Stimulated activated naive B cell treated with anti-CD40 and anti-IgM and Interleukin-4, amounts not matched to agents 10 μg/mL and 1 μg/mL and 100 μg/mL, for 72 hours (primary cell): ENCODE results near the gene HEY2.

Source experiments
- ATAC-seq, 2 donors: fragments of 150-1000 bp; cut with Tn5 transposase; replicated peaks; 2 replicates each; pipeline ENCODE4 v1.10.0; 2021; ENCODE audit warnings: moderate library complexity in 1 of 2
- DNase-seq: peaks from one replicate; pipeline ENCODE4 v3.0.0; 2021
- H3K27ac Mint-ChIP-seq: one replicate; pipeline ENCODE4 v1.8.0; 2022; ENCODE audit warnings: mild to moderate bottlenecking, mixed read lengths
- H3K27me3 Mint-ChIP-seq, 2 donors: one replicate each; pipeline ENCODE4 v1.8.0; 2022; ENCODE audit warnings: mixed read lengths in 2 of 2
- H3K36me3 Mint-ChIP-seq, 2 donors: one replicate each; pipeline ENCODE4 v1.8.0; 2022; ENCODE audit warnings: mixed read lengths in 2 of 2, mild to moderate bottlenecking in 1 of 2
- H3K4me1 Mint-ChIP-seq, 2 donors: one replicate each; pipeline ENCODE4 v1.8.0; 2022; ENCODE audit warnings: mixed read lengths in 2 of 2, mild to moderate bottlenecking in 1 of 2
- H3K4me3 Mint-ChIP-seq, 2 donors: one replicate each; pipeline ENCODE4 v1.8.0; 2022; ENCODE audit warnings: mild to moderate bottlenecking in 2 of 2, mixed read lengths in 2 of 2, moderate library complexity in 1 of 2
- H3K9me3 Mint-ChIP-seq, 2 donors: one replicate each; pipeline ENCODE4 v1.8.0; 2022; ENCODE audit warnings: mixed read lengths in 2 of 2, mild to moderate bottlenecking in 1 of 2

The HEY2 gene

GRCh38 chr6:125791151-125791819 lies 41.9 kb downstream of the HEY2 start:
- Mint-ChIP-seq H3K27me3 (peaks cover 0 to 5% of the 10 kb centered on the region in 2 donors), H3K9me3 (no peaks in the 10 kb centered on the region), H3K36me3 (peaks cover 0 to 3% of the 10 kb centered on the region in 2 donors), H3K4me3 (peak overlapping the region; percentile 90 to 91), H3K4me1 (peaks cover 32 to 51% of the 10 kb centered on the region in 2 donors), H3K27ac (peak overlapping the region; percentile 59)
- peak; percentile 51 to 52 for ATAC-seq
- DNase-seq = no peak

GRCh38 chr6:125791820-125792165 lies 42.4 kb downstream of the HEY2 start:
- Mint-ChIP-seq H3K9me3 (no peaks in the 10 kb centered on the region), H3K4me1 (peaks cover 32 to 51% of the 10 kb centered on the region in 2 donors), H3K27ac (no peak overlapping the region), H3K36me3 (peaks cover 0 to 3% of the 10 kb centered on the region in 2 donors), H3K27me3 (peaks cover 0 to 5% of the 10 kb centered on the region in 2 donors), H3K4me3 (peak overlapping the region; percentile 90 to 91)
- DNase-seq (no peak), ATAC-seq (no peak)

GRCh38 chr6:125792172-125792571 lies 42.7 kb downstream of the HEY2 start:
- DNase-seq = no peak
- no peak overlapping the region for H3K27ac Mint-ChIP-seq
- H3K9me3 Mint-ChIP-seq = no peaks in the 10 kb centered on the region
- H3K27me3 Mint-ChIP-seq = peaks cover 0 to 5% of the 10 kb centered on the region in 2 donors
- no peak overlapping the region for H3K4me3 Mint-ChIP-seq
- peaks cover 34 to 54% of the 10 kb centered on the region in 2 donors for H3K4me1 Mint-ChIP-seq
- H3K36me3 Mint-ChIP-seq = peaks cover 0 to 3% of the 10 kb centered on the region in 2 donors
- ATAC-seq = no peak

- Mint-ChIP-seq H3K4me3 (no peak overlapping the region), H3K27me3 (peaks cover 0 to 5% of the 10 kb centered on the region in 2 donors), H3K4me1 (peaks cover 38 to 59% of the 10 kb centered on the region in 2 donors), H3K36me3 (peaks cover 0 to 3% of the 10 kb centered on the region in 2 donors), H3K27ac (no peak overlapping the region), H3K9me3 (no peaks in the 10 kb centered on the region)
- DNase-seq (no peak), ATAC-seq (no peak)
Measured at GRCh38 chr6:125792680-125793079, 43.2 kb downstream of the HEY2 start.

- DNase-seq (no peak), ATAC-seq (no peak)
- Mint-ChIP-seq H3K36me3 (peaks cover 0 to 3% of the 10 kb centered on the region in 2 donors), H3K4me3 (no peak overlapping the region), H3K27ac (no peak overlapping the region), H3K4me1 (peaks cover 40 to 65% of the 10 kb centered on the region in 2 donors), H3K27me3 (peaks cover 0 to 5% of the 10 kb centered on the region in 2 donors), H3K9me3 (no peaks in the 10 kb centered on the region)
Measured at GRCh38 chr6:125793280-125793679, 43.8 kb downstream of the HEY2 start.

GRCh38 chr6:125793863-125794262 lies 44.4 kb downstream of the HEY2 start:
- Mint-ChIP-seq H3K4me3 (no peak overlapping the region), H3K27me3 (peaks cover 0 to 5% of the 10 kb centered on the region in 2 donors), H3K4me1 (peaks cover 42 to 66% of the 10 kb centered on the region in 2 donors), H3K27ac (peak overlapping the region; percentile 14), H3K36me3 (peaks cover 0 to 3% of the 10 kb centered on the region in 2 donors), H3K9me3 (no peaks in the 10 kb centered on the region)
- DNase-seq = no peak
- ATAC-seq = peak in 1 of 2 donors; percentile 5

- Mint-ChIP-seq H3K36me3 (peaks cover 0 to 3% of the 10 kb centered on the region in 2 donors), H3K27ac (no peak overlapping the region)
Measured at GRCh38 chr6:125794342-125795137, 45.1 kb downstream of the HEY2 start.

GRCh38 chr6:125795301-125795700 lies 45.9 kb downstream of the HEY2 start:
- no peak overlapping the region for H3K27ac Mint-ChIP-seq
- H3K36me3 Mint-ChIP-seq = peaks cover 0 to 3% of the 10 kb centered on the region in 2 donors
- peaks cover 0 to 5% of the 10 kb centered on the region in 2 donors for H3K27me3 Mint-ChIP-seq
- no peak for DNase-seq
- H3K4me3 Mint-ChIP-seq = no peak overlapping the region
- H3K4me1 Mint-ChIP-seq = peaks cover 35 to 66% of the 10 kb centered on the region in 2 donors
- no peak for ATAC-seq
- H3K9me3 Mint-ChIP-seq = no peaks in the 10 kb centered on the region

More at GRCh38 chr6:125794342-125795137, 45.1 kb downstream of the HEY2 start:
- H3K4me3 Mint-ChIP-seq = no peak overlapping the region
- peaks cover 41 to 68% of the 10 kb centered on the region in 2 donors for H3K4me1 Mint-ChIP-seq
- H3K27me3 Mint-ChIP-seq = peaks cover 0 to 5% of the 10 kb centered on the region in 2 donors
- ATAC-seq = no peak
- no peaks in the 10 kb centered on the region for H3K9me3 Mint-ChIP-seq
- DNase-seq = no peak

- Mint-ChIP-seq H3K36me3 (peaks cover 0 to 3% of the 10 kb centered on the region in 2 donors), H3K4me1 (peaks cover 35 to 52% of the 10 kb centered on the region in 2 donors), H3K27me3 (peaks cover 0 to 5% of the 10 kb centered on the region in 2 donors), H3K27ac (no peak overlapping the region), H3K9me3 (no peaks in the 10 kb centered on the region), H3K4me3 (peak overlapping the region; percentile 32 to 39)
- DNase-seq (no peak), ATAC-seq (no peak)
Measured at GRCh38 chr6:125797120-125797885, 47.9 kb downstream of the HEY2 start.

- H3K4me1 Mint-ChIP-seq = peaks cover 37 to 51% of the 10 kb centered on the region in 2 donors
- no peaks in the 10 kb centered on the region for H3K9me3 Mint-ChIP-seq
- no peak for ATAC-seq
- H3K36me3 Mint-ChIP-seq = peaks cover 0 to 3% of the 10 kb centered on the region in 2 donors
- H3K27ac Mint-ChIP-seq = no peak overlapping the region
- peak overlapping the region in 1 of 2 donors; percentile 41 for H3K4me3 Mint-ChIP-seq
- peaks cover 0 to 5% of the 10 kb centered on the region in 2 donors for H3K27me3 Mint-ChIP-seq
- DNase-seq = no peak
Measured at GRCh38 chr6:125797886-125798444, 48.5 kb downstream of the HEY2 start.

- peaks cover 0 to 3% of the 10 kb centered on the region in 2 donors for H3K36me3 Mint-ChIP-seq
- no peak for DNase-seq
- peaks cover 35 to 50% of the 10 kb centered on the region in 2 donors for H3K4me1 Mint-ChIP-seq
- no peak overlapping the region for H3K27ac Mint-ChIP-seq
- ATAC-seq = peak; percentile 89 to 95
- no peaks in the 10 kb centered on the region for H3K9me3 Mint-ChIP-seq
- H3K27me3 Mint-ChIP-seq = peaks cover 0 to 5% of the 10 kb centered on the region in 2 donors
- H3K4me3 Mint-ChIP-seq = peak overlapping the region; percentile 37 to 71
Measured at GRCh38 chr6:125798734-125799508, 49.5 kb downstream of the HEY2 start.

GRCh38 chr6:125802383-125802782 lies 53.0 kb downstream of the HEY2 start:
- no peak overlapping the region for H3K27ac Mint-ChIP-seq
- peaks cover 36 to 53% of the 10 kb centered on the region in 2 donors for H3K4me1 Mint-ChIP-seq

GRCh38 chr6:125802943-125803377 lies 53.5 kb downstream of the HEY2 start:
- H3K27me3 Mint-ChIP-seq = no peaks in the 10 kb centered on the region
- peak overlapping the region; percentile 9 for H3K27ac Mint-ChIP-seq
- H3K9me3 Mint-ChIP-seq = no peaks in the 10 kb centered on the region
- H3K4me1 Mint-ChIP-seq = peaks cover 36 to 53% of the 10 kb centered on the region in 2 donors
- H3K4me3 Mint-ChIP-seq = peak overlapping the region; percentile 4 to 41
- no peak for DNase-seq
- ATAC-seq = peak; percentile 26 to 29
- peaks cover under 1 to 4% of the 10 kb centered on the region in 2 donors for H3K36me3 Mint-ChIP-seq

More at GRCh38 chr6:125802383-125802782, 53.0 kb downstream of the HEY2 start:
- H3K27me3 Mint-ChIP-seq = no peaks in the 10 kb centered on the region
- no peak for ATAC-seq
- no peak for DNase-seq
- no peaks in the 10 kb centered on the region for H3K9me3 Mint-ChIP-seq
- H3K4me3 Mint-ChIP-seq = no peak overlapping the region
- peaks cover 0 to 4% of the 10 kb centered on the region in 2 donors for H3K36me3 Mint-ChIP-seq
